Ovary (tissue), 9 donors: Measurements from ENCODE around the gene FAM13A. TPM values are rescaled to one million over a fixed set of nuclear protein-coding genes. Genes with fewer than 3 reads are reported as not detected.

Source experiments
- DNase-seq, 5 donors: peaks; one replicate each; pipeline ENCODE4 v3.0.0-alpha.2; 2019 to 2020
- H3K27ac ChIP-seq, 2 donors: fragments of 200-600 bp; one replicate each; pipeline versions ENCODE4 v1.5.1 to v1.8.0; 2019 to 2022
- H3K27me3 ChIP-seq: fragments of 200-600 bp; one replicate; pipeline ENCODE4 v1.8.0; 2022
- H3K36me3 ChIP-seq: fragments of 200-600 bp; sonication (generic); one replicate; pipeline ENCODE4 v1.5.1; 2019
- H3K4me1 ChIP-seq: one replicate; pipeline ENCODE4 v1.8.1; 2013; ENCODE audit warnings: mild to moderate bottlenecking, moderate library complexity; ENCODE audit not compliant: insufficient read depth
- H3K4me3 ChIP-seq: fragments of 200-600 bp; sonication (generic); one replicate; pipeline ENCODE4 v1.5.1; 2017
- H3K9me3 ChIP-seq, 2 donors: fragments of 200-600 bp in 1 of 2; sonication (generic) in 1 of 2; one replicate each; pipeline versions ENCODE4 v1.5.1 to v1.8.1; 2013 to 2019; ENCODE audit warnings: mild to moderate bottlenecking in 1 of 2, moderate library complexity in 1 of 2
- CTCF ChIP-seq, 3 donors: fragments of 450-650 bp in 2 of 3; fragments of 200-600 bp in 1 of 3; IDR thresholded peaks; one replicate each; pipeline versions ENCODE4 v1.5.1 to v1.8.0; 2016 to 2022; ENCODE audit warnings: antibody characterized with exemption in 3 of 3, mild to moderate bottlenecking in 1 of 3
- EP300 ChIP-seq: sonication (generic); formaldehyde crosslinking; IDR thresholded peaks from one replicate; pipeline ENCODE4 v1.6.1; 2017; ENCODE audit warnings: antibody characterized with exemption
- POLR2A ChIP-seq: fragments of 450-650 bp; IDR thresholded peaks from one replicate; pipeline ENCODE4 v1.6.1; 2017; ENCODE audit warnings: antibody characterized with exemption, mild to moderate bottlenecking, moderate library complexity
- WGBS, 3 donors: extraction: QIAGEN DNeasy Blood & Tissue Kit in 1 of 3; methylation state at CpG; one replicate each; pipeline versions ENCODE4 v1.1.5 to v1.1.7; 2013 to 2017; 5-methylcytosine and 5-hydroxymethylcytosine counted together
- intact Hi-C, 4 donors: fragments of 100-400 bp; cut with DNase I; formaldehyde crosslinking; loops; one replicate each; pipeline versions ENCODE4 v1.11.0 to v1.15.1; 2022 to 2023
- polyA plus RNA-seq, 2 donors: library from polyadenylated mRNA; stranded (reverse); fragments of 200-250 nt in 1 of 2; fragments of 350-450 nt in 1 of 2; fragmentation: Illumina TruSeq in 1 of 2; extraction: RNeasy Lipid Tissue Mini Kit (QIAGEN cat#74804) in 1 of 2; gene quantifications; one replicate each; pipeline ENCODE4 v1.2.3, GENCODE V29; 2013 to 2014
- total RNA-seq, 7 donors: library from RNA; depleted of rRNA in 2 of 7; stranded (reverse); fragments of >200 nt in 2 of 7; fragmentation: NEBNext Ultra II Directional in 3 of 7; extraction: Animal tissue kit (Norgen Biotek cat#: 25700) in 3 of 7; gene quantifications; one replicate each; pipeline versions ENCODE4 v1.1.0 to v1.2.4, GENCODE V29; 2016 to 2023
- donor health status: DM: no; HTN: no; CAD: no; lungs with moderate emphysema.
- donor health status: DM: no; HTN: no; CAD: no.
- donor health status: Bipolar disorder and iron deficiency.
- donor health status: DM: yes; HTN: yes; CAD: no.
- donor health status: DM: no; HTN: no; CAD: no.
- donor health status: DM: yes; HTN: yes; CAD: no.

Gene FAM13A
- total and polyA plus RNA-seq, 9 donors: 16.7 to 51.8 (median 38.0) TPM

GRCh38 chr4:88985088-88985773, 71.8 kb downstream of the FAM13A start:
- Histone ChIP-seq H3K27me3 (no peaks in the 10 kb centered on the region), H3K9me3 (no peaks in the 10 kb centered on the region), H3K4me3 (no peak overlapping the region), H3K36me3 (no peaks in the 10 kb centered on the region), H3K27ac (no peak overlapping the region), H3K4me1 (no peaks in the 10 kb centered on the region)
- DNase-seq: no peak
- 88 to 91% (median 90%) methylated on average over 5 of the region's 5 CpGs for WGBS, 3 donors
- TF ChIP-seq EP300 (no peak), POLR2A (no peak), CTCF (IDR thresholded peaks at IDR 0.05) (no peak)
- intact Hi-C loops: loop anchor here in 1 of 4 donors (10.0 kb wide), 1 partner anchor 1970 kb away; no protein-coding TSS in a partner anchor

- H3K27ac ChIP-seq: no peak overlapping the region
- no peaks in the 10 kb centered on the region for H3K27me3 ChIP-seq
- H3K9me3 ChIP-seq: no peaks in the 10 kb centered on the region
- TF ChIP-seq POLR2A: no peak
- TF ChIP-seq CTCF (IDR thresholded peaks at IDR 0.05): no peak
- no peak for TF ChIP-seq EP300
- intact Hi-C loops: loop anchor here in 1 of 4 donors (10.0 kb wide), 1 partner anchor 1968 kb away; no protein-coding TSS in a partner anchor
- H3K4me3 ChIP-seq: no peak overlapping the region
- no peaks in the 10 kb centered on the region for H3K36me3 ChIP-seq
- no peaks in the 10 kb centered on the region for H3K4me1 ChIP-seq
- no peak for DNase-seq
These were observed 74.2 kb downstream of the FAM13A start for GRCh38 chr4:88982757-88983156.

- Histone ChIP-seq H3K9me3 (no peaks in the 10 kb centered on the region), H3K4me3 (no peak overlapping the region), H3K36me3 (no peaks in the 10 kb centered on the region), H3K27ac (no peak overlapping the region), H3K4me1 (no peaks in the 10 kb centered on the region), H3K27me3 (no peaks in the 10 kb centered on the region)
- no peak for TF ChIP-seq CTCF (IDR thresholded peaks at IDR 0.05)
- no peak for TF ChIP-seq EP300
- no peak for TF ChIP-seq POLR2A
- no peak for DNase-seq
- intact Hi-C loops: loop anchor here in 1 of 4 donors (10.0 kb wide), 1 partner anchor 1967 kb away; no protein-coding TSS in a partner anchor
- WGBS, 3 donors: 91 to 95% (median 92%) methylated on average over 2 of the region's 2 CpGs
These were observed 75.0 kb downstream of the FAM13A start for GRCh38 chr4:88981993-88982392.

- Histone ChIP-seq H3K4me3 (no peak overlapping the region), H3K4me1 (no peaks in the 10 kb centered on the region), H3K36me3 (no peaks in the 10 kb centered on the region), H3K27me3 (no peaks in the 10 kb centered on the region), H3K9me3 (no peaks in the 10 kb centered on the region), H3K27ac (no peak overlapping the region)
- TF ChIP-seq CTCF (IDR thresholded peaks at IDR 0.05): no peak
- TF ChIP-seq POLR2A: no peak
- no peak for TF ChIP-seq EP300
- WGBS, 3 donors: 74 to 79% (median 74%) methylated on average over 2 of the region's 2 CpGs
- intact Hi-C loops: loop anchor here in 1 of 4 donors (10.0 kb wide), 1 partner anchor 1967 kb away; no protein-coding TSS in a partner anchor
- DNase-seq: no peak
These were observed 75.4 kb downstream of the FAM13A start for GRCh38 chr4:88981556-88981955.
